Measurements from ENCODE around the gene HOXD11. TPM values are rescaled to one million over a fixed set of nuclear protein-coding genes. Genes with fewer than 3 reads are reported as not detected.

Gene HOXD11
- total RNA-seq, 2 experiments from 2014 or later = not detected

DNA sequence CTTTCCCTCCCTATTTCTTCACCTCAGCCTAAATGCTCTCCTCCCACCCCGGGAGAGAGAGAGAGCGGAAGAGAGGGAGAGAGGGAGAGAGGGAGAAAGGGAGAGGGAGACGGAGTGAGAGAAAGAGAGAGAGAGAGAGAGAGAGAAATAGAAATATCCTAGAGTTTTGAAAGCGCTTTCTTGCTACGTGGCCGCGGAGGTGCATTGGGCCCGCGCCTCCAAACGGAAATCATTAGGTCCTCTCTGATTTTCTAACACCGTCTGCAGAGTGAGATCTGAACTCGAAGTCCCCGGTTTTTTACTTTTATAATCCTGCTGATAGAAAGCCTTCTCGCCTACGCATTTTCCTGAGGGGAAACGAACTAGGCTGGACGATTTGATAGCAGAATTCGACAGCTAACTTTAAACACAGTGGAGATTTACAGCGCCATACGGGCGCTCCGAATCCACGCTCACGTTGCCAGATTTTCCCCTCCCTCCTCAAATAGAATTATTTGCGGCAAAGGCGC lies 22.4 kb upstream of the HOXD11 start:
- POLR2A ChIA-PET = no interaction called here
- TF ChIP-seq, protein P1, sequence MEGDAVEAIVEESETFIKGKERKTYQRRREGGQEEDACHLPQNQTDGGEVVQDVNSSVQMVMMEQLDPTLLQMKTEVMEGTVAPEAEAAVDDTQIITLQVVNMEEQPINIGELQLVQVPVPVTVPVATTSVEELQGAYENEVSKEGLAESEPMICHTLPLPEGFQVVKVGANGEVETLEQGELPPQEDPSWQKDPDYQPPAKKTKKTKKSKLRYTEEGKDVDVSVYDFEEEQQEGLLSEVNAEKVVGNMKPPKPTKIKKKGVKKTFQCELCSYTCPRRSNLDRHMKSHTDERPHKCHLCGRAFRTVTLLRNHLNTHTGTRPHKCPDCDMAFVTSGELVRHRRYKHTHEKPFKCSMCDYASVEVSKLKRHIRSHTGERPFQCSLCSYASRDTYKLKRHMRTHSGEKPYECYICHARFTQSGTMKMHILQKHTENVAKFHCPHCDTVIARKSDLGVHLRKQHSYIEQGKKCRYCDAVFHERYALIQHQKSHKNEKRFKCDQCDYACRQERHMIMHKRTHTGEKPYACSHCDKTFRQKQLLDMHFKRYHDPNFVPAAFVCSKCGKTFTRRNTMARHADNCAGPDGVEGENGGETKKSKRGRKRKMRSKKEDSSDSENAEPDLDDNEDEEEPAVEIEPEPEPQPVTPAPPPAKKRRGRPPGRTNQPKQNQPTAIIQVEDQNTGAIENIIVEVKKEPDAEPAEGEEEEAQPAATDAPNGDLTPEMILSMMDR (conservative IDR thresholded peaks at IDR 0.05; ENCODE audit: low read length) = no peak
- TF ChIP-seq EZH2phosphoT487 (IDR thresholded peaks at IDR 0.05; ENCODE audit: borderline replicate concordance, low read depth, low read length) = no peak
- no peak for DNase-seq (ENCODE audit: low spot score)
- no peak overlapping the region for H3K4me3 ChIP-seq (ENCODE audit: low read depth, low read length, poor library complexity, severe bottlenecking)
- H3K9me2 ChIP-seq (ENCODE audit: insufficient read depth, low read length) = no peaks in the 10 kb centered on the region
- no peak overlapping the region for H2AFZ ChIP-seq (ENCODE audit: low read length)
- intact Hi-C loops (cut with micrococcal nuclease; ENCODE audit: unreplicated experiment) = no loop called here
- CTCF ChIA-PET (ENCODE audit: unreplicated experiment) = no interaction called here
- BruUV-seq (replicated peaks) = no TSS peak
- no peak overlapping the region for H3K4me2 ChIP-seq (ENCODE audit: low read length)
- no peaks in the 10 kb centered on the region for H3K4me1 ChIP-seq (ENCODE audit: insufficient read depth, low read length, poor library complexity, severe bottlenecking)
- H3K9me3 ChIP-seq (ENCODE audit: low read length) = no peaks in the 10 kb centered on the region
- no peaks in the 10 kb centered on the region for H3K36me3 ChIP-seq (ENCODE audit: insufficient read depth, low read length)
- no peaks in the 10 kb centered on the region for H3K79me2 ChIP-seq (ENCODE audit: insufficient read depth, low read depth, low read length)
- no peaks in the 10 kb centered on the region for H4K20me1 ChIP-seq (ENCODE audit: insufficient read depth, low read length)
- H3K27ac ChIP-seq (ENCODE audit: low read depth, low read length, poor library complexity, severe bottlenecking) = no peak overlapping the region

GRCh38 chr2:176085120-176085788 lies 21.8 kb upstream of the HOXD11 start:
- CTCF ChIA-PET (ENCODE audit: unreplicated experiment) = interaction anchor here (0.9 kb wide), 1 partner anchor 11 kb away, joined by 3 read pairs; no protein-coding TSS in a partner anchor

More at GRCh38 chr2:176085120-176085788, 21.8 kb upstream of the HOXD11 start:
- H3K4me3 ChIP-seq (ENCODE audit: low read depth, low read length, poor library complexity, severe bottlenecking) = no peak overlapping the region
- no peaks in the 10 kb centered on the region for H3K79me2 ChIP-seq (ENCODE audit: insufficient read depth, low read depth, low read length)
- H3K9me3 ChIP-seq (ENCODE audit: low read length) = no peaks in the 10 kb centered on the region
- intact Hi-C loops (cut with micrococcal nuclease; ENCODE audit: unreplicated experiment) = no loop called here
- no peaks in the 10 kb centered on the region for H3K4me1 ChIP-seq (ENCODE audit: insufficient read depth, low read length, poor library complexity, severe bottlenecking)
- TF ChIP-seq, protein P1 (conservative IDR thresholded peaks at IDR 0.05; ENCODE audit: low read length) = no peak
- TF ChIP-seq EZH2phosphoT487 (IDR thresholded peaks at IDR 0.05; ENCODE audit: borderline replicate concordance, low read depth, low read length) = no peak
- POLR2A ChIA-PET = no interaction called here
- no peak for DNase-seq (ENCODE audit: low spot score)
- H2AFZ ChIP-seq (ENCODE audit: low read length) = no peak overlapping the region
- no peaks in the 10 kb centered on the region for H4K20me1 ChIP-seq (ENCODE audit: insufficient read depth, low read length)
- H3K4me2 ChIP-seq (ENCODE audit: low read length) = no peak overlapping the region
- no peaks in the 10 kb centered on the region for H3K36me3 ChIP-seq (ENCODE audit: insufficient read depth, low read length)
- no TSS peak for BruUV-seq (replicated peaks)
- no peaks in the 10 kb centered on the region for H3K9me2 ChIP-seq (ENCODE audit: insufficient read depth, low read length)
- H3K27ac ChIP-seq (ENCODE audit: low read depth, low read length, poor library complexity, severe bottlenecking) = no peak overlapping the region
